ENCODE measurements around the gene NSRP1.
"Not testable (repeated sequence)": the region's sequence is repeated elsewhere in the genome, so short reads cannot be mapped to it uniquely, and the experiment has no call there.

Gene NSRP1

DNA sequence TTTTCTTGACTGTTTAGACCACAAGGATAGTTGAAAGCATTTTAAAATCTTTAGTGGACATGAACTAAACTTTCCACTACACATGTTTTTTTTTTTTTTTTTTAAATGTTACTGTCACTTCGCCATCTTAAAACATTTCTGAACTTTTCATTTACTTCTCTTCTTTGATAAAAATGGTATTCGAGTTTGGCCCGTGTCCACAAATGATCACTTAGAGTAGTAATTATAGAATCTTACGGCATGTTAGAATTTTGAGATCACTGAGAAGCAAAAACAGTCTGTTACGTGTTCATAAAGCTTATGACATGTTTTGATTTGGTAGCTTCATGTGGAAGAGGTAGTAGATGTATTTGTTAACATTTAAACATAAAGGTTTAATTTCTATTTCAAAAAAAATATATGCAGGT lies 1.1 kb downstream of the NSRP1 start:
- DNase-seq (ENCODE audit: low read depth in 2 of 3, low spot score in 1 of 3): no peak

DNA sequence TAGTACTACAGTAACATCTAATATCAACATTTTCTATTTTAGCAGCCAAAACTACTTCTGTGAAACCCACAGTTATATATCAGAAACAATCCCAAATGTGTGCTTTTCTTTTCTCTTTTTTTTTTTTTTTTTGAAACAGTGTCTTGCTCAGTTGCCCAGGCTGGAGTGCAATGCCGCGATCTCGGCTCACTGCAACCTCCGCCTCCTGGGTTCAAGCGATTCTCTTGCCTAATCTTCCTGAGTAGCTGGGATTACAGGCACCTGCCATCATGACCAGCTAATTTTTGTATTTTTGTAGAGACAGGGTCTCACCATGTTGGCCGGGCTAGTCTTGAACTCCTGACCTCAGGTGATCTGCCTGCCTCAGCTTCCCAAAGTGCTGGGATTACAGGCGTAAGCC lies 2.0 kb downstream of the NSRP1 start:
- DNase-seq (ENCODE audit: low read depth in 2 of 3, low spot score in 1 of 3): not testable (repeated sequence)

DNA sequence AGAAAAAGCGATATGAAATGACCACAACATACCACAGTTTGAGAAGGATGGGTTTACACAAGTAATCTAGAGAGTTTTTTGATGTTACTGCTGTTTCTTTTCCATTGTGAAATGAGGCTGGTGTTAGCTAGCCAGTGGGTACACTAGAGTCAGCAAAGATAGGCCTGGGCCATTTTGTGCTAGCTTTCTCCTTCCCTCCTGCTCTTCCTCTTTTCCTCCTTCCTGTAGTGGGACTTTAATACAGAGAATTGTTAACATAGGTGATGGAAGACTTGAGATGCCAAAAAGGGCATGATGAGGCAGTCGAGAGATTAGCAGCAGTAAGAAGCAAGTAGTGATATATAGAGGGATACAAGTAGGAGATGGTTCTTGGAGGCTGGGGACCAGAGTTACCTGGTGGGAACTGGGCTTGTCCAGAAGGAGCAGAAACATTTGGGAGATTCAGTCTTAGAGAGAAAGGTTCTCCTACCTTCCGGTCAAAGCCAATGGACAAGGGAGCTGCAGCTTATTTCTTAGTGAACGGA lies 7.7 kb downstream of the NSRP1 start:
- no peak for DNase-seq (ENCODE audit: low read depth in 2 of 3, low spot score in 1 of 3)

DNA sequence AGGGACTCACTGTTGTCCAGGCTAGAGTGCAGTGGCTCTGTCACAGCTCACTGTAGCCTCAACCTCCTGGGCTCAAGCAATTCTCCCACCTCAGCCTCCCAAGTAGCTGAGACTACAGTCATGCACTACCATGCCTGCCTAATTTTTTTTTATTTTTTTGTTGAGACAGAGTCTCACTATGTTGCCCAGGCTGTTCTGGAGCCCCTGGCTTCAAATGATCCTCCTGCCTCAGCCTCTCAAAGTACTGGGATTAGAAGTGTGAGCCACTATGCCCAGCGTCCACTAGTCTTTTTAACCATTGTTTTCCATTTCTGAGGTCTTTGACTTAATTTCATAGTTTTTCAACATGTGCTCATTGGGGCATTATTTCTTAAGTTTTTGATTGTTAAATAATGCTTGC lies 13.5 kb downstream of the NSRP1 start:
- DNase-seq (ENCODE audit: low read depth in 2 of 3, low spot score in 1 of 3): no peak

DNA sequence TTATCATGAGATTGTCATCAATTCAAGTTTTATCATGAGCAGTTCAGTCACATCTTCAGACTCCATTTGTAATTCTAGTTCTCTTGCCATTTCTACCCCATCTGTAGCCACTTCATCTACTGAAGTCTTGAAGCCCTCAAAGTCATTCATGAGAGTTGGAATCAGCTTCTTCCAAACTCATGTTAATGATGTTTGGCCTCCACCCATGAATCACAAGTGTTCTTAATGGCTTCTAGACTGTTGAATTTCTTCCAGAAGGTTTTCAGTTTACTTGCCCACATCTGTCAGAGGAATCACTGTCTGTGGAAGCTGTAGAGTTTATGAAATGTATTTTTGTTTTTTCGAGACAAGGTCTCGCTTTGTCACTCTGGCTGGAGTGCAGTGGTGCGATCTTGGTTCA lies 16.0 kb downstream of the NSRP1 start:
- no peak for DNase-seq (ENCODE audit: low read depth in 2 of 3, low spot score in 1 of 3)

DNA sequence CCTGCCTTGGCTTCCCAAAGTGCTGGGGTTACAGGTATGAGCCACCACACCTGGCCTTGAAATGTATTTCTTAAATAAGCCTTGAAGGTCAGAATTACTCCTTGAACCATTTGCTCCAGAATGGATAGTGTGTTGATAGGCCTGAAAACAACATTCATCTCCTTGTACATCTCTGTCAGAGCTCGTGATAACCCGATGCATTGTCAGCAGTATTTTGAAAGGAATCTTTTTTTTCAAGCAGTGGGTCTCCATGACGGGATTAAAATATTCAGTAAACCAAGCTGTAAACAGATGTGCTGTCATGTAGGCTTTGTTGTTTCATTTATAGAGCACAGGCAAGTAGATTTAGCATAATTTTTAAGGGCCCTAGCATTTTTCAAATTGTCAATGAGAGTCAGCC lies 16.6 kb downstream of the NSRP1 start:
- no peak for DNase-seq (ENCODE audit: low read depth in 2 of 3, low spot score in 1 of 3)

DNA sequence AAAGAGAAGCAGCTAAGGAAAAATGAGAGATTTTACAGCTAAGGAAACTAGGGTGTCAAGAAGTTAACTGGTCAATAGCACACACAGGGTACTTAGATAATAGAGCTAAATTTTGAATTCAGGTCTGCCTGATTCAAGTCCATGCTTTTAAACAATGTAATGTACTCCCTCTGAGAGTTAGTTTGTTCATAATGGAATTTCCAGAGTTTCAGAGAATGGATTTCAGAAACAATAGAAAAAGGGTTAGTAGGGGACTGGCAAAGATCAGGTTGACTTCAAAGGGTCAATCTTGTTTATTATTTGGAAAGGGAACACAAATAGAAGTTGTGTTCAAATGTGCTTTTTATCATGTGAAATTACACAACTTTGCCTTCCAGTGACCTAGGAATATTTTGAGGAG lies 17.9 kb downstream of the NSRP1 start:
- DNase-seq (ENCODE audit: low read depth in 2 of 3, low spot score in 1 of 3): no peak

DNA sequence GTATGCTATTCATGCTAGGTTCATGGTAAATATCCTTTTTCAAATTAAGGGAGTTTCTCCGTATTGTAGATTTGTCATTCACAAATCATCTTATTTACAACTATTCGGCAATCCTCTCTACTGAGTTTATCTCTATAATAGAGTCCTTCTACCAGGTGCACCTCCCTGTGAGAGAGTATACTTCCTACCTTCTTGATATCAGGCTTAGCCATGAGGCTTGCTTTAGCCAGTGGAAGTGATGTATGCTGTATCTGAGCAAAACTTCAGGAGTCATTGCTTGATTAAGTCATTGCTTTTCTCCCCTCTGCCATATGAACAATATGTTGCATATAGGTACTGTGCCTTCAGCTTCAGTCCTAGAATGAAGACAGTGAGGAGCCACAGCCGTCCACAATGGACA lies 20.5 kb downstream of the NSRP1 start:
- no peak for DNase-seq (ENCODE audit: low read depth in 2 of 3, low spot score in 1 of 3)

DNA sequence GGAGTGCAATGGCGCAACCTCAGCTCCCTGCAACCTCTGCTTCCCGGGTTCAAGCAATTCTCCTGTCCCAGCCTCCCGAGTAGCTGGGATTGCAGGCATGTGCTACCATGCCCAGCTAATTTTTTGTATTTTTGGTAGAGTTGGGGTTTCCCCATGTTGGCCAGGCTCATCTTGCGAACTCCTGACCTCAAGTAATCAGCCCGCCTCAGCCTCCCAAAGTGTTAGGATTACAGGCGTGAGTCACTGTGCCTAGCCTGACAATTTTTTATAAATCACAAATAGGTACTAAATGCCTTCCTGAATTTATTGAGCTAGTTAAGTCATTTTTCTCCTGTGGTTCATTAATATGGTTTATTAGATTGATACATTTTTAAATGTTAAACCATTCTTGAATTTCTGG lies 31.2 kb downstream of the NSRP1 start:
- not testable (repeated sequence) for DNase-seq (ENCODE audit: low read depth in 2 of 3, low spot score in 1 of 3)

DNA sequence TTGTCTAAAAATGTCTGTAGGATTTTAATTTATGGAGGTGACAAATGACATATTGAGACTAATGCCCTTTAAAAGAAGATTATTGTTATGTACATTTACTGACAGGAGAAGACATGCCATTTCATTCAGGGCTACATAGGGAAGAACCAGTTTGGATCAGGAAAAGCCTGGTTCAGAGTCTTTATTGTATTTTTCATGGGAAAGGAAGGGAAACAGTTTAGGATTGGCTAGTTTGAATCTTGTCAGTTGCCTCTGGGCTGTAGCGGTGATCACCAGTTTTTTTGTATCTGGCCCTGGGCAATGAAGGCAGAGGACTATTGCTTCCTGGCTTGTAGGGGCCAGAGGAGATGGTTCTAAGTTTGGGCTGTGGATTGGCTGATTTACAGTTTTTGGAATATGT lies 31.8 kb downstream of the NSRP1 start:
- no peak for DNase-seq (ENCODE audit: low read depth in 2 of 3, low spot score in 1 of 3)

DNA sequence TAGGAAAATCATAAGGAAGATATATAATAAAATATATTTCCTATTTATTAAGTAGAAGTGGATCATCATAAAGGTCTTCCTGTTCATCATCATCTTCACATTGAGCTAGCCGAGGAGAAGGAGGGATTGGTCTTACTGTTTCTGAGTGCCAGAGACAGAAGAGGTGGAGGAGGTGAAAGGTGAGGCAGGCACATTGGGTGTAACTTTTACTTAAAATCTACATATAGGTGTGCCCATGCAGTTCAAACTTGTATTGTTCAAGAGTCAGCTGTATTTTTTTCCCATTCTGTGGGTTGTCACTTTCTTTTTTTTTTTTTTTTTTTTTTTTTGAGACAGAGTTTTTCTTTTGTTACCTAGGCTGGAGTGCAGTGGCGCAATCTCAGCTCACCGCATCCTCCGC lies 34.9 kb downstream of the NSRP1 start:
- no peak for DNase-seq (ENCODE audit: low read depth in 2 of 3, low spot score in 1 of 3)

DNA sequence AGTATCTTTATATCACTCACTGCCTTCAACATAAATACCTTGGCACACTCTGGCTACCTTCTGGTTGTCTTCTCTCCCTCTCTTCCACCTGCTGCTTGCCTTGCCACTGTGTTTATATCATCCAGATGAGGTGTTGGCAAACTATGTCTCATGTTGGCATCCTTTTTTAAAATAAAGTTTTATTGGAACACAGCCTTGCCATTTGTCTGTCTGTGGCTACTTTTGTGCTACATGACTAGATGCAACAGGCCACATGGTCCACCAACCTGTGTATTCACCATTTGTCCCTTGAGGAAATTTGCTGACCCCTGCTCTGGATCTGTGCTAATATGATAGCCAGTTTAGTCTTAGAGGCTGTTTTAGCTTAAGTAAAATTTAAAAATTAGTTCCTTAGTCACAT lies 36.8 kb downstream of the NSRP1 start:
- DNase-seq (ENCODE audit: low read depth in 2 of 3, low spot score in 1 of 3): no peak

DNA sequence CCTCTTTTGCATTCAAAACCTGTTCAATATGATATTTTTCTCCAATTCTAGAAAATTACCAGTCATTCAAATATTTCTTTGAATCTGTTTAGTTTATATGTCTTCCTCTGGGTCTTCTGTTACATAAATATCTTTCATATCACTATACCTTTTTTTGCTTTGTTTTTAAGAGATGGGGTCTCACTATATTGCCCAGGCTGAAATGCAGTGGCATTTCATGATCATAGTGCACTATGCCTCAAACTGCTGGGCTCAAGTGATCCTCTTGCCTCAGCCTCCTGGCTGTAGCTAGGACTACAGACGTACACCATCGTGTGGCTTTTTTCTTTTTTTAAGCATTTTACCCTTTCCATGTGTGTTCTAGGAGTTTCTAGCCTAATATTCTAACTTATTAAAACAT lies 38.8 kb downstream of the NSRP1 start:
- no peak for DNase-seq (ENCODE audit: low read depth in 2 of 3, low spot score in 1 of 3)

DNA sequence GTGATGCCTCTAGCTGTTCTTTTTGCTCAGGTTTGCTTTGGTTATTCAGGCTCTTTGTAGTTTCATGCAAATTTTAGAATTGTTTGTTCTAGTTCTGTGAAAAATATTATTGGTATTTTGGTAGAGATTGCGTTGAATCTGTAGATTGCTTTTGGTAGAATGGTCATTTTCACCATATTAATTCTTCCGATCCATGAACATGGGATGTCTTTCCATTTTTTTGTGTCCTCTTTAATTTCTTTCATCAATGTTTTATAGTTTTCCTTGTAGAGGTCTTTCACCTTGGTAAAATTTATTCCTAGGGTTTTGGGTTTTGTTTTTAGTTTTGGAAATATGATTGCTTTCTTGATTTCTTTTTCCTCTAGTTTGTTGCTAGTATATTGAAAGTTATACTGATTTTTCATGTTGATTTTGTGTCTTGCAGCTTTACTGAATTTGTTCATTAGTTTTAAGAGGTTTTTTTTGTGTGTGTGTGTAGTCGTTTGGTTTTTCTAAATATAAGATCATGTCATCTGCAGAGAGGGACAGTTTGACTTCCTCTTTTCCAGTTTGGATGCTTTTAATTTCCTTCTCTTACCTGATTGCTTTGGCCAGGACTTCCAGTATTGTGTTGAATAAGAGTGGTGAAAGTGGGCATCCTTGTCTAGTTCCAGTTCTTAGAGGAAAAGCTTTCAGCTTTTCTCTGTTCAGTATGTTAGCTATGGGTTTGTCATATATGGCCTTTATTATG lies 42.4 kb downstream of the NSRP1 start:
- DNase-seq (ENCODE audit: low read depth in 2 of 3, low spot score in 1 of 3): no peak

DNA sequence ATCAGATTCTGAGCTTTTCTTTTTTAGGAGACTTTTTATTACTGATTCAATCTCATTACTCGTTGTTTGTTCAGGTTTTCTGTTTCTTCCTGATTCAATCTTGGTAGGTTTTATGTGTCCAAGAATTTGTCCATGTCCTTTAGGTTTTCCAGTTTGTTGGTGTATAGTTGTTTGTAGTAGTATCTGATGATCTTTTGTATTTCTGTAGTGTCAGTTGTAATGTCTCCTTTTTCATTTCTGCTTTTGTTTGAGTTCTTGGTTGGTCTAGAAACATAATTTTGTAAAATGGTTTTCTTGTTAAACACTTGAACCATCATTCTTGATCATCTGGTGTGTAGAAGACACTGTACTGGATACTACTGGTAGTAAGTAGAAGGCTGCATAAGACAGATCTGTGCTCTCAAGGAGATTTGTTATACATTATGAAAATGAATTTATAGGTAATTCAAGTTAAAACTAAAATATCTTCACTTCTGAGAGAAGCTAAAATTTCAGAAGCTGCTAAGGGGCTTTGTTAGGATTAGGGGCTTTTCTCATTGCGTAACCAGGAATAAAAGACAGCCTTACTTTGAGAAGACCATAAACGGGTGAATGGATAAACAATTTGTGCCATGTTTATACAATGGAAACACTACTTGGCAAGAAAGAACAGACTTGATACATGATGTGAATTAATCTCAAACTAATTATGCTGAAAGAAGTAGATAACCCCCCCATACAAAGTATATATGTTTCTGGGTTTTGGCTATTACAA lies 44.0 kb downstream of the NSRP1 start:
- DNase-seq (ENCODE audit: low read depth in 2 of 3, low spot score in 1 of 3): no peak

DNA sequence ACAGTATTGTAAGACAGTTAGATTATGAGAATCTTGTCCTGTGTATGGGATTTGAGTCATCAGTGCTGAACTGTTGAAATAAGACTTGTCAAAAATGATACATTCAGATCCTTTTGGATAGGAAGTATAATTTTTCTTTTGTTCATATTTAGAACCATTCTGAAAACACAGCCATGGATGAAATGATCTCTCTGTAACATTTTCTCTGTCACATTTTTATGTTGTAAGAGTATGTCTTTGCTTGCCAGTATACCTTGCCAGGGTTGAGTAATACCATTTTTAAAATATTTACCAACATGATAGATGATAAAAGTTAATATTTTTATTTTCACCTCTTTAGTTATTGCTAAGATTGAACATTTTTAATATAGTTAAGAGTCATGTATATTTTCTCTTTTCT lies 45.0 kb downstream of the NSRP1 start:
- no peak for DNase-seq (ENCODE audit: low read depth in 2 of 3, low spot score in 1 of 3)

DNA sequence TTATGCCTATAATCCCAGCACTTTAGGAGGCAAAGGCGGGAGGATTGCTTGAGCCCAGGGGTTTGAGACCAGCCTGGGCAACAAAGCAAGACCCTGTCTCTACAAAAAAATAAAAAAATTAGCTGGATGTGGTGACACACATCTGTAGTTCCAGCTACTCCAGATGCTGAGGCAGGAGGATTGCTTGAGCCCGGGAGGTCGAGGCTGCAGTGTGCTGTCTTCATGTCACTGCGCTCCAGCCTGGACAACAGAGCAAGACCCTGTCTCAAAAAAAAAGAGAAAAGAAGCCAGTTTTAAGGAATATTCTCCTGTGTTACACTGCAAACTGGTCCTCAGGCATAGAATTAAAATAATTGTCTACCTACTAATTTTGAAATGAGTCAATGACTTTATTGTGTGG lies 47.9 kb downstream of the NSRP1 start:
- no peak for DNase-seq (ENCODE audit: low read depth in 2 of 3, low spot score in 1 of 3)

DNA sequence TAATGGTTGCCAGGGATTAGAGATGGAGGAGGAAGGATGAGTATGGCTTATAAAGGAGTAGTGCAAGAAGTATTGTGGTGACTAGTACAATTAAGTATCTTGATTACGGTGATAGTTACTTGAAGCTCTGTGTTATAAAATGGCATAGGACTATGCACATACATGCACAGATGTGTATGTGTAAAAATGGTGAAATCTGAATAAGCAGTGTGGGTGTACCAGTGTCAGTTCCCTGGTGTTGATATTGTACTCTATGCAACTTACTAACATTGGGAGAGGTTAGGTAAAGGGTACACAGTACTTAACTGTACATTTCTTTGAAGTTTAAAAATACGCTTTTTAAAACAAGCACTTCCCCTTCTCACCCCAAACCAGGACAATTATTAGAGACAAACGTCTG lies 48.5 kb downstream of the NSRP1 start:
- DNase-seq (ENCODE audit: low read depth in 2 of 3, low spot score in 1 of 3): no peak

DNA sequence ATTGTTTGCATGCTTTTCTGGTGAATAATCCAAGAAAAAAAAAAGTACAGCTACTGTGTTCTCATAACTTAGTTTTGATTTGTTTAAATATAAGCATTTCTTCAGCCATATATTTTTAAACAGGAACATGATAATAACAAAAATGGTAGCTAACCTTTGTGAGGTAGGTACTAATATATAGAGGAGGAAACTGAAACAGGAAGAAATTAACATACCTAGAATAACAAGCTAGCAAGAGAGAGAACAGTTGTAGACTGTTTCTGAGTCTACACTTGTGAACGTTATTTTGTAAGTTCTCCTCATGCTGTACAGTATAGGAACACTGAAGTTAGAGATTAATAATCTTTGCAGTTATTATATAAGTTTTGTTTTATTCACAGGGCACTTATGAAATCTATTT lies 49.3 kb downstream of the NSRP1 start:
- no peak for DNase-seq (ENCODE audit: low read depth in 2 of 3, low spot score in 1 of 3)

DNA sequence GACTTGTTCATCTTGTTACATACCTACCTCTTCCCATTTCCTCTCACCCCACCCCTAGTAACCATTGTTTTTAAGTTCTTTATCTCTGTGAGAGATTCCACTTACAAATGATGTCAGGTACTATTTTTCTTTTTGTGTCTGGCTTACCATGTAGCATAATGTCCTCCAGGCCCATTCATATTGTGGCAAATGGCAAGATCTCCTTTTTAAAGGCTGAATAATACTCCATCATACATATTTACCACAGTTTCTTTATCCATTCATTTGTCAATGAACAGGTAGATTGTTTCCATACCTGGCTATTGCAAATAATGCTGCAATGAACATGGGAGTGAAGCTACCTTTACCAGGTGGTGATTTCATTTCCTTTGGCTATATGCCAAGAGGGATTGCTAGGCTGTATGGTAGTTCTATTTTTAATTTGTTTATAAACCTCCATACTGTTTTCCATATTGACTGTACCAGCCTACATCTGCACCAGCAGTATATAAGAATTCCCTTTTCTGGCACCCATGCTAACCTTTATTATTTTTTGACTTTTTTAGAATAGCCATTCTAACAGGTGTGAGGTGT lies 53.9 kb downstream of the NSRP1 start:
- no peak for DNase-seq (ENCODE audit: low read depth in 2 of 3, low spot score in 1 of 3)

DNA sequence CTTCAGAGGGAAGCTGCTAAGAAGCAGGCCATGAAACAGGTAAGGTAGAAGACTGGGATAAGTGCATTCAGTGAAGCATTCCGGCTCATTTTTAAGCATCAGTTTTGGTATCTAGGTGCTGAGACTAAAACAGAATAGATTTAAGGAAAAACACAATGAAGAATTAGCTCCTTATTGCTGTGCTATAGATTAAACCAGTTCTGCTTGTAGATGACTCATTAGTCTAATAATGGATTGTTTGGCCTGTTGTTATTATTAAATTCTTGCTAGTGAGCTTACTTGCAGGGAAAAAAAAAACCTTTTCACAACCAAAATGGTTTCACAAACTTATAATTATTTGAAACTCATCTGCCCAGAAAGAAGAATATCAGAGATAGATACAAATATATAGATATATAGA lies 55.9 kb downstream of the NSRP1 start:
- DNase-seq (ENCODE audit: low read depth in 2 of 3, low spot score in 1 of 3): no peak

DNA sequence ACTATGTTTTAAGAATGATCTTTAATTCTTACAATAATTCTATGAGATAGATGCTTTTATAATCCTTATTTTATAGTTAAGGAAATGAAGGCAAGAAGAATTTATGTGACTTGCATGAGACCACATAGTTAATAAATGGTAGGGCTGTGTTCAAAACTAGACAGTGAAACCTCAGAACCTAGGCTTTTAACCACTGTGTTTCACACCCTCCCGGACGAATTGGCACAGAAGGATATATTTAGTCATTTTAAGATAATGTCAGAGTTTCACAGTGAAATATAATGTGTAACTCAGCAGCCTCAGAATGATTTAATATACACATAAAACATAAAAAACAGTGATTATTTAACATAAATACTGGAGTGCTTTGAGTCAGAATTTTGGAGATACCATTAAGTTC lies 57.0 kb downstream of the NSRP1 start:
- DNase-seq (ENCODE audit: low read depth in 2 of 3, low spot score in 1 of 3): peak in 2 of 3 donors; percentile 7 to 12

All from stimulated activated CD4-positive, alpha-beta T cell treated with anti-CD3 and anti-CD28 coated beads, Interleukin-12 subunit alpha, Interleukin-12 subunit beta, amount 100 ng/mL, for 48 hours (primary cell).